Activated naive CD4-positive, alpha-beta T cell treated with anti-CD3 and anti-CD28 coated beads for 36 hours (primary cell): ENCODE measurements around the gene CLC. TPM values are rescaled to one million over a fixed set of nuclear protein-coding genes. Genes with fewer than 3 reads are reported as not detected.

ENCODE experiments used
- CTCF ChIA-PET: fragments of 350-600 bp; sonication (Branson Sonifier 250); formaldehyde crosslinking; loops from one replicate; lab custom pipeline; 2021; ENCODE audit warnings: antibody characterized with exemption; lab: Charles Lee
- DNase-seq: peaks from one replicate; pipeline ENCODE4 v3.0.0-alpha.2; 2020
- H3K27ac Mint-ChIP-seq: one replicate; pipeline ENCODE4 v1.8.0; 2021; ENCODE audit warnings: mild to moderate bottlenecking, mixed read lengths
- H3K27me3 Mint-ChIP-seq: one replicate; pipeline ENCODE4 v1.8.0; 2021; ENCODE audit warnings: low read depth, mixed read lengths
- H3K36me3 Mint-ChIP-seq: one replicate; pipeline ENCODE4 v1.8.0; 2021; ENCODE audit warnings: low read depth, mixed read lengths
- H3K4me1 Mint-ChIP-seq: one replicate; pipeline ENCODE4 v1.8.0; 2021; ENCODE audit warnings: low read depth, mixed read lengths
- H3K4me3 Mint-ChIP-seq: one replicate; pipeline ENCODE4 v1.8.0; 2021; ENCODE audit warnings: mild to moderate bottlenecking, moderate library complexity, mixed read lengths
- H3K9me3 Mint-ChIP-seq: one replicate; pipeline ENCODE4 v1.8.0; 2021; ENCODE audit warnings: mixed read lengths
- intact Hi-C: fragments of 100-400 bp; cut with micrococcal nuclease; formaldehyde crosslinking; loops from one replicate; pipeline ENCODE4 v1.15.1; 2023
- total RNA-seq, 2 experiments: library from RNA; stranded (reverse); gene quantifications; one replicate each; pipeline ENCODE4 v1.2.3, GENCODE V29; 2021

CLC gene
- total RNA-seq, 2 experiments from 2014 or later, result not detected

DNA sequence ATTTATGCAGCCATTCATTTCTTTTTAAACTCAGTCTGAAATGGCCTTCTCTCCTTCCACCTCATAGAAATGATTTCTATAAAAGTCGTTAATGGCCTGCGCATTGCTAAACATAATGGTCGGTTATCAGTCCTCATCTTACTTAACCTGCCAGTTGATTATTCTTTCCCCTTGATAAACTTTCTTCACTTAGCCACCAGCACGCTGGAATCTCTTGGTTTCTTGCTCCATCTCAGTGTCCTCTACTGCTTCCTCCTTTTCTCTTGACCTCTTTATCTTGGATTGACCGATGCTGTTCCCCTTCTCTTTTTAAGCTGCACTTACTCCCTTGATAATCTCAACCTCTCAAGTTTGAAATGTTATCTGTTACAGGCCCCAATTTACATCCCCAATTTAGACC lies 12.2 kb upstream of the CLC start:
- no peaks in the 10 kb centered on the region for H3K9me3 Mint-ChIP-seq
- no peak overlapping the region for H3K27ac Mint-ChIP-seq
- no peak for DNase-seq
- H3K4me1 Mint-ChIP-seq, result no peaks in the 10 kb centered on the region
- H3K4me3 Mint-ChIP-seq, result no peak overlapping the region
- CTCF ChIA-PET, result no interaction called here
- no peaks in the 10 kb centered on the region for H3K27me3 Mint-ChIP-seq
- intact Hi-C loops, result no loop called here
- H3K36me3 Mint-ChIP-seq, result no peaks in the 10 kb centered on the region

DNA sequence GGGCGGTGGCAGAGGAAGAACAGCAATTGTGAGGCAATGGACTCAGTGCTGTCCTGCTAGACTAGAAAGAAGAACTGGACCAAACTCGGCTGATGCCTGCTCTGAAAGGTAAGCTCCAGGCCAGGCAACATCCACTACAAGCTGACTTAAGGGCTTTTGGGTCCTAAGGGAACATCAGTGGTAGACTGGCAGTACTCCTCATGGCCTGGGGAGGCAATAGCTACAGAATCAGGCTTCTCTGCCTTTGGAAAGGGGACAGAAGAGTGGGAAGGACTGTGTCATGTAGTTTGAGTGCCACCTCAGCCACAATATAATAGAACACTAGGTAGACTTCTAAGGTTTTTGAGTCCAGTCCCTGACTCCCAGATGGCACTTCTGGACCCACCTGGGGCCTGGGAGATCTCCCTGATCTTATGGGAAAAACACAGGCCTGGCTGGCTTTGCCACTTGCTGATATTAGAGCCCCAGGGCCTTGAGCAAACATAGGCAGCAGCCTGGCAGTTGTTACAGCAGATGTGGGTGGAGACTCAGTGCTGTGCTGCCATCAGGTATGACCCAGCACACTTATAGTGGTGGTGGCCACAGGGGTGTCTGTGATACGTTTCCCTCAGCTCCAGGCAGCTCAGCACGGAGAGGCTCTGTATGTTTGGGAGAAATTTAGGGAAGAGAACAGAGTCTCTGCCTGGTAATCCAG lies 9.2 kb upstream of the CLC start:
- Mint-ChIP-seq H3K4me1 (no peaks in the 10 kb centered on the region), H3K36me3 (no peaks in the 10 kb centered on the region), H3K9me3 (no peaks in the 10 kb centered on the region), H3K27ac (no peak overlapping the region), H3K4me3 (no peak overlapping the region), H3K27me3 (no peaks in the 10 kb centered on the region)
- DNase-seq, result no peak
- intact Hi-C loops, result no loop called here
- CTCF ChIA-PET, result interaction anchor here (1.6 kb wide), 1 partner anchor 73 kb away, joined by 4 read pairs; no protein-coding TSS in a partner anchor

DNA sequence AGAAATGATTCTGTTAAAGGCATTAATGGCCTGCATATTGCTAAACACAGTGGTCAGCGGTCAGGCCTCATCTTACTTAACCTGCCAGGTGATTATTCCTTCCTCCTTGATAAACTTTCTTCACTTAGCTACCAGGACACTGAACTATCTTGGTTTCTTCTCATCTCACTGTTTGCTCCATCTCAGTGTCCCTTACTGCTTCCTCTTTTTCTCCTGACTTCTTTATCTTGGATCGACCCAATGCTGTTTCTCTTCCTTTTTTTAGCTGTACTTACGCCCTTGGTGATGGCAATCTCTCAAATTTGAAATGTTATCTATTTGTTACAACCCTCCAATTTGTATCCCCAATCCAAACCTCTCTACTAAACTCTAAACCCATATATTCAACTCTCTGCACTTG lies 7.8 kb upstream of the CLC start:
- Mint-ChIP-seq H3K36me3 (no peaks in the 10 kb centered on the region), H3K4me1 (peaks cover 5% of the 10 kb centered on the region), H3K9me3 (no peaks in the 10 kb centered on the region), H3K4me3 (no peak overlapping the region), H3K27ac (no peak overlapping the region), H3K27me3 (no peaks in the 10 kb centered on the region)
- CTCF ChIA-PET, result interaction anchor here (0.6 kb wide), 2 partner anchors 46 to 486 kb away, joined by 3 to 5 read pairs; no protein-coding TSS in a partner anchor
- intact Hi-C loops, result no loop called here
- no peak for DNase-seq

DNA sequence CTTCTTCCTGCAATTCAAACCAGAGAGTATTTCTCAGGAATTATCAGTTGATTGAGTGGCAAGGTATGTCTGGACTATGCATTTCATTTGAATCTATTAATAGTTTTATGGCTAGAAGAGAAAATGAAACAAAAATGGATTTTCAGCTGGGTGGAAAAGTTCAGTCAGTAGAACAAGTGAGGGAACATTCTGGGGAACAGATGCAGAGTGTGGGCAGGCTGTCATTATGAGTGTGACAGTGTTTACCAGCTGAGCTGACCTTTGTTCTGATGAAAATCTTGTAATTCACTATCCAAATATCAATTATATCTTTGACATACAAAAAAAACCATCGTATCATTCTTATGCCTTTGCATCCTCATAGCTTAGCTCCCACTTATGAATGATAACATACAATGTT lies 2.6 kb upstream of the CLC start:
- H3K27ac Mint-ChIP-seq, result peak overlapping the region; percentile 38
- H3K27me3 Mint-ChIP-seq, result no peaks in the 10 kb centered on the region
- CTCF ChIA-PET, result no interaction called here
- H3K9me3 Mint-ChIP-seq, result no peaks in the 10 kb centered on the region
- peak overlapping the region; percentile 34 for H3K4me3 Mint-ChIP-seq
- H3K36me3 Mint-ChIP-seq, result no peaks in the 10 kb centered on the region
- no peak for DNase-seq
- peaks cover 37% of the 10 kb centered on the region for H3K4me1 Mint-ChIP-seq
- intact Hi-C loops, result no loop called here

DNA sequence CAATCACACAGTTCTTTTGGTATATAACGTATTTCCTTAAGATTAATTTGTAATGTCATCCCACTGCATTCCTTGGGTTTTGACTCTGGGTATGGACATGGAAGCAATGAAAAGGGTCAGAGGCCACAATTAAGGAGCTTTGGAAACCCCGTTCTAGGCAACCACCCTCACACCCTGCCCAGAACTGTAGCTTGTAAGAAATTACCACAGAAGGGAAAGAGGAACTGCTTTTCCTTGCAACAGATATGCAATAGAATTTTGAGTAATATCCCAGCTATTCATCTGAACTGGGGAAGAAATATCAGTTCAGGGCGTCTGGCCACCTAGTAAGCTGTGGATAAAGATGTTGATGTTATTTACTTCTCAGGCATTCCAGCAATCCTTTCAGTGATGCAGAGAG lies 985 bp upstream of the CLC start:
- intact Hi-C loops, result loop anchor here (5.0 kb wide), 1 partner anchor 157 kb away; no protein-coding TSS in a partner anchor
- H3K36me3 Mint-ChIP-seq, result no peaks in the 10 kb centered on the region
- H3K4me1 Mint-ChIP-seq, result peaks cover 37% of the 10 kb centered on the region
- H3K27me3 Mint-ChIP-seq, result no peaks in the 10 kb centered on the region
- H3K4me3 Mint-ChIP-seq, result no peak overlapping the region
- no peaks in the 10 kb centered on the region for H3K9me3 Mint-ChIP-seq
- no peak for DNase-seq
- H3K27ac Mint-ChIP-seq, result no peak overlapping the region
- CTCF ChIA-PET, result interaction anchor here (0.5 kb wide), 1 partner anchor 61 kb away, joined by 3 read pairs; no protein-coding TSS in a partner anchor

DNA sequence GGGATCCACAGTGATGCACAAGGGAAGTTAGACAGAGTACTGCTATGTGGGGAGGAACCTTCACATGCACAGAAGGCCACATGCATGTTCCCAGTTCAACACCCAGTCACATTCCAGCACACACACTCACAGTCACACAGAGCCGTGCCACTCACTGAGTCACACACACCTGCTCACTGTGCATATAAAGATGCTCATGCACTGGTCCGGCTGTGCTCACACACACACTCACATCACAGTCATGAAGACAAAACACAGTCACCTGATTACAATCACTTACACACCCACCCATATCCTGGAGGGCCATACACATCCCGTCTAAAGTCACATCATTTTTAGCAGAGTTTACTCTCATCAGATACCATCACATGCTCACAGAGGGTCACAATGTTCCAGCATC lies 478 bp downstream of the CLC start:
- no peaks in the 10 kb centered on the region for H3K9me3 Mint-ChIP-seq
- peak; percentile 34 for DNase-seq
- no peak overlapping the region for H3K27ac Mint-ChIP-seq
- intact Hi-C loops, result loop anchor here (5.0 kb wide), 1 partner anchor 155 kb away; no protein-coding TSS in a partner anchor
- no peak overlapping the region for H3K4me3 Mint-ChIP-seq
- peaks cover 37% of the 10 kb centered on the region for H3K4me1 Mint-ChIP-seq
- no peaks in the 10 kb centered on the region for H3K36me3 Mint-ChIP-seq
- CTCF ChIA-PET, result no interaction called here
- no peaks in the 10 kb centered on the region for H3K27me3 Mint-ChIP-seq

DNA sequence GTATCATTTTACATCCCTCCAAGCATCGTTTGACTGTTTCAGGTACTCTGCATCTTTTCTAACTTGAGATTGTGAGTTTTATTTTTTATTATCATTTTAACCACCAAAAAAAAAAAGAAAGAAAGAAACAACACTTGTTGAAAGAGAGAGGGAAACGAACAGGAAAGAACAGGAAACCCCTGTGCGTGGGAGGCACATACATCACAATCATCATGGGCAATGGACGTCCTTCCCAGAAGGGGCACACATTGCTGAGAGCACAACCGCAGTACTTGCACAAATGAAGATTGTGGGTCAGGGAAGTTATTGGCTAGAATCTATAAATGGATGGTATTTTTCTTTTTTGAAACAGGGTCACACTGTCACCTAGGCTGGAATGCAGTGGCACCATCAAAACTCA lies 1.7 kb downstream of the CLC start:
- H3K36me3 Mint-ChIP-seq, result no peaks in the 10 kb centered on the region
- intact Hi-C loops, result loop anchor here (5.0 kb wide), 1 partner anchor 154 kb away; no protein-coding TSS in a partner anchor
- H3K4me3 Mint-ChIP-seq, result no peak overlapping the region
- no peak overlapping the region for H3K27ac Mint-ChIP-seq
- peaks cover 35% of the 10 kb centered on the region for H3K4me1 Mint-ChIP-seq
- H3K9me3 Mint-ChIP-seq, result no peaks in the 10 kb centered on the region
- H3K27me3 Mint-ChIP-seq, result no peaks in the 10 kb centered on the region
- DNase-seq, result peak; percentile 62
- CTCF ChIA-PET, result interaction anchor here (0.6 kb wide), 1 partner anchor 1492 kb away, joined by 3 read pairs; no protein-coding TSS in a partner anchor

DNA sequence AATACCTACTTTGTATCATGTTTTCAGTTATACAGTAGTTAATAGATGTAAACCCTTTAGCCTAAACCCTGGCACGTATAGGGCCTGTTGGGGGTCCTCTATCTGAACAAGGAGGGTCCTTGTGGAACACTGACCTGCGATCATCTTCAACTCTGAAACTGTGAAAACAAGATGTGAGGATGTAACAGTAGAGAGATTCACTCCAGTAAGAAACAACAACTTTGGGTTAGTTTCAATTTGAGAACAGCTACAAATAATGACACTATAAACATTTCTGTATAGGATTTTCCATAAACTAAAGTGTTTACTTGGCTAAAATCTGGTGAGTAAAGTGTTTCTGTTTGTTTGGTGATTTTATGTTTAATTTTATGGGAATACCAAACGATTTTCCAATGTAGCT lies 2.1 kb downstream of the CLC start:
- CTCF ChIA-PET, result interaction anchor here (0.6 kb wide), 1 partner anchor 1492 kb away, joined by 3 read pairs; no protein-coding TSS in a partner anchor
- Mint-ChIP-seq H3K36me3 (no peaks in the 10 kb centered on the region), H3K27ac (no peak overlapping the region), H3K27me3 (no peaks in the 10 kb centered on the region), H3K4me3 (no peak overlapping the region), H3K9me3 (no peaks in the 10 kb centered on the region), H3K4me1 (peaks cover 33% of the 10 kb centered on the region)
- no peak for DNase-seq
- intact Hi-C loops, result loop anchor here (5.0 kb wide), 1 partner anchor 153 kb away; no protein-coding TSS in a partner anchor

DNA sequence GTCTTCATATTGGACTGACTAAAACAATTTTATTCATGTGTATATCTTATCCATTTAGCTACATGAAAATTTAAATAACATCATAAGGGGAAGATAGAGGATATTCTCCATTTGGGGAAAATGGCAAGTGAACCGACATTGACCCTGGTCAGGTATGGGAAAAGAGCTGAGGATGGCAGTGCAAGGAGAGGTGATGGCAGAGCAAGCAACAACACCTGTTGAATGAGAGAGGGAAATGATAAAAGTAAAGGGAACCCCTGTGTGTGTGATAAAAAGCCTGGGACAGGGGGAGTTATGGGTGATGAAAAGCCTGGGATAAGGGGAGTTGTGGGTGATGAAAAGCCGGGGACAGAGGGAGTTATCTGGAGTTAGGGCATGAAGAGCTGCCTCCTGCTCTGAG lies 4.0 kb downstream of the CLC start:
- no peaks in the 10 kb centered on the region for H3K9me3 Mint-ChIP-seq
- H3K27ac Mint-ChIP-seq, result no peak overlapping the region
- CTCF ChIA-PET, result no interaction called here
- no peak for DNase-seq
- H3K27me3 Mint-ChIP-seq, result no peaks in the 10 kb centered on the region
- intact Hi-C loops, result no loop called here
- no peaks in the 10 kb centered on the region for H3K36me3 Mint-ChIP-seq
- no peak overlapping the region for H3K4me3 Mint-ChIP-seq
- H3K4me1 Mint-ChIP-seq, result peaks cover 24% of the 10 kb centered on the region

DNA sequence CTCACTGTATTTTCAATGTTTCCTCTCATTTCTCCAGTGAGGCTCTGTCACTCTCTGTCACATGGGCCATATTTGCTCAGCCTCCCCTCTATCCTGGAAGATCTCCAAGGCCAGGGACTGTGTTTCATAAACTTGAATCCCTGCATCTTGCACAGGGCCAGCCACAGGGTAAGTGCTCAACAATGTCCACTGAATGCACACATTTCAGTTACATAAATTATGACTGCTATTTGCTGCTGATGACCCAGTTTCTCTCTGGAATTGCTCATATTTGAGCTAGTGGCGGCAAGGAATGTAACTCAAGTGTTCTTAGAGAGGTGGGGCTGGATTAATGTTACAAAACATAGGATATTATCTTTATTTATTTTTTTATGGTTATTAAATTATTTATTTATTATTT lies 6.1 kb downstream of the CLC start:
- Mint-ChIP-seq H3K4me1 (peaks cover 11% of the 10 kb centered on the region), H3K36me3 (no peaks in the 10 kb centered on the region), H3K27ac (no peak overlapping the region), H3K9me3 (no peaks in the 10 kb centered on the region), H3K27me3 (no peaks in the 10 kb centered on the region), H3K4me3 (no peak overlapping the region)
- DNase-seq, result no peak
- intact Hi-C loops, result no loop called here
- CTCF ChIA-PET, result no interaction called here

DNA sequence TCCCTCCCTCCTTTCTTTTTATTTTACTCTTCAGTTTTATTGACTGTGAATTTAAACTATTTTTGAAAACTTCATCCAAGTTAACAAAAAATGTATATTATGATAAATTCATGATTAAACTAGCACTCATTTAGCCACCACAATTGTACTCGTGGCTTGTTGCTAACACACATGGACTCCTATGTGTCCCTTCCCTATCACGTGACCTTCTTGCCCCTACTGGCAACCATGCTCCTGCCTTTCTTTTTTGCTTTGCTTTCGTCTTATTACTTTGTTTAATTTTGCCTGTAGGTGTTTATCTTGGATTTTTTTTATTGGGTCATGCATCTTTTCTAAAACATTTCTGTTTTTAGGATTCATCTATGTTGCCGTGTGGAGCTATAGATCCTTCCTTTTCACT lies 8.2 kb downstream of the CLC start:
- DNase-seq, result no peak
- intact Hi-C loops, result no loop called here
- Mint-ChIP-seq H3K36me3 (no peaks in the 10 kb centered on the region), H3K9me3 (no peaks in the 10 kb centered on the region), H3K4me3 (no peak overlapping the region), H3K27ac (no peak overlapping the region), H3K4me1 (no peaks in the 10 kb centered on the region), H3K27me3 (no peaks in the 10 kb centered on the region)
- CTCF ChIA-PET, result interaction anchor here (0.6 kb wide), 1 partner anchor 14 kb away, joined by 3 read pairs; no protein-coding TSS in a partner anchor

DNA sequence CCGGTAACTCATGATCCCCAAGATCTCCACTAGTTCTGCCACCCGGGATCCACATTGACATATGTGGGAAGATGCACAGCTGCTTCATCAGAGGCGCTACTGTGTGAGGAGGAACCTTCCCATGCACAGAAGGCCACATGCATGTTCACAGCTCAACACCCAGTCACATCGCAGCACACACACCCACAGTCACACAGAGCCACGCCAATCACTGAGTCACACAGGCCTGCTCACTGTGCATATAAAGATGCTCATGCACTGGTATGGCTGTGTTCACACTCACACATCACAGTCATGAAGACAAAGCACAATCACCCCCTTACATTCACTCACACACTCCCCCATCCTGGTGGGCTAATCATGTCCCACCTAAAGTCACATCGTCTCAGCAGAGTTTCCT lies 9.8 kb downstream of the CLC start:
- no peak overlapping the region for H3K27ac Mint-ChIP-seq
- no peaks in the 10 kb centered on the region for H3K36me3 Mint-ChIP-seq
- no peaks in the 10 kb centered on the region for H3K27me3 Mint-ChIP-seq
- no peak for DNase-seq
- intact Hi-C loops, result no loop called here
- no peaks in the 10 kb centered on the region for H3K9me3 Mint-ChIP-seq
- no peak overlapping the region for H3K4me3 Mint-ChIP-seq
- H3K4me1 Mint-ChIP-seq, result no peaks in the 10 kb centered on the region
- CTCF ChIA-PET, result no interaction called here
